ENCODE data around the gene FOSL2. TPM values are rescaled to one million over a fixed set of nuclear protein-coding genes. Genes with fewer than 3 reads are reported as not detected.
A peak's percentile ranks its signal among the peaks of the same experiment; 100 is the strongest.

Gene FOSL2
- total RNA-seq, 1 donor from 2014 or later, result 185 TPM

- Histone ChIP-seq H3K9me3 (no peaks in the 10 kb centered on the region), H3K4me1 (peaks cover 16 to 72% of the 10 kb centered on the region in 2 donors), H3K27me3 (no peaks in the 10 kb centered on the region), H3K4me3 (no peak overlapping the region), H3K36me3 (peaks cover 76 to 85% of the 10 kb centered on the region in 2 donors), H3K27ac (peak overlapping the region in 1 of 2 donors; percentile 34)
- TF ChIP-seq, protein P1, sequence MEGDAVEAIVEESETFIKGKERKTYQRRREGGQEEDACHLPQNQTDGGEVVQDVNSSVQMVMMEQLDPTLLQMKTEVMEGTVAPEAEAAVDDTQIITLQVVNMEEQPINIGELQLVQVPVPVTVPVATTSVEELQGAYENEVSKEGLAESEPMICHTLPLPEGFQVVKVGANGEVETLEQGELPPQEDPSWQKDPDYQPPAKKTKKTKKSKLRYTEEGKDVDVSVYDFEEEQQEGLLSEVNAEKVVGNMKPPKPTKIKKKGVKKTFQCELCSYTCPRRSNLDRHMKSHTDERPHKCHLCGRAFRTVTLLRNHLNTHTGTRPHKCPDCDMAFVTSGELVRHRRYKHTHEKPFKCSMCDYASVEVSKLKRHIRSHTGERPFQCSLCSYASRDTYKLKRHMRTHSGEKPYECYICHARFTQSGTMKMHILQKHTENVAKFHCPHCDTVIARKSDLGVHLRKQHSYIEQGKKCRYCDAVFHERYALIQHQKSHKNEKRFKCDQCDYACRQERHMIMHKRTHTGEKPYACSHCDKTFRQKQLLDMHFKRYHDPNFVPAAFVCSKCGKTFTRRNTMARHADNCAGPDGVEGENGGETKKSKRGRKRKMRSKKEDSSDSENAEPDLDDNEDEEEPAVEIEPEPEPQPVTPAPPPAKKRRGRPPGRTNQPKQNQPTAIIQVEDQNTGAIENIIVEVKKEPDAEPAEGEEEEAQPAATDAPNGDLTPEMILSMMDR (IDR thresholded peaks at IDR 0.05), result no peak
- no peak for DNase-seq (ENCODE audit: low spot score in 2 of 2)
- intact Hi-C loops (cut with DNase I), result no loop called here
These were observed 11.4 kb downstream of the FOSL2 start for GRCh38 chr2:28404086-28404485.

DNA sequence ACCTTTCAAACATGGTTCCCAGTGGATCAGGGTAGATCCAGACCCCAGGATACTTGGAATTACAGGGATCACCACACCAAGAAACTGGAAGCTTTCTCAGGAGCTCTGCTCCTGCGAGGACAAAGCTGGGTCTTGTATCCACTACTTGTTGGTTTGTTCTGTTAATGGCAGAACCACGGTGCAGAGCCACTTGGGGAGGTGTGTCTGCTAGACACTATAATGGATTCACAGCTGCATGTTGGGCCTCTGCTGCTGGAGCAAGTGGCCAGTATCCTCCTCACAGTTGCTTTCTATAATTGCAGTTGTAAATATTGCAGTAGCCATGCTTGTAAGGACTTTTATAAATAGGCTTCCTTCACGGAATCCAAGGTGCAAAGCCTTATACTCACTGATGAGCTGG is 12.9 kb downstream of the FOSL2 start:
- intact Hi-C loops (cut with DNase I), result no loop called here
- peaks cover 16 to 61% of the 10 kb centered on the region in 2 donors for H3K4me1 ChIP-seq
- no peak overlapping the region for H3K27ac ChIP-seq
- H3K9me3 ChIP-seq, result no peaks in the 10 kb centered on the region
- H3K36me3 ChIP-seq, result peaks cover 91 to 96% of the 10 kb centered on the region in 2 donors
- no peak for DNase-seq (ENCODE audit: low spot score in 2 of 2)
- TF ChIP-seq, protein P1 (IDR thresholded peaks at IDR 0.05), result no peak
- no peaks in the 10 kb centered on the region for H3K27me3 ChIP-seq
- no peak overlapping the region for H3K4me3 ChIP-seq

GRCh38 chr2:28406276-28407096 is 13.8 kb downstream of the FOSL2 start:
- Histone ChIP-seq H3K27ac (peak overlapping the region; percentile 52 to 69), H3K36me3 (peaks cover 98 to 99% of the 10 kb centered on the region in 2 donors), H3K4me3 (no peak overlapping the region), H3K9me3 (no peaks in the 10 kb centered on the region), H3K4me1 (peaks cover 13 to 52% of the 10 kb centered on the region in 2 donors), H3K27me3 (no peaks in the 10 kb centered on the region)
- intact Hi-C loops (cut with DNase I), result no loop called here
- DNase-seq (ENCODE audit: low spot score in 2 of 2), result peak; percentile 51 to 83
- TF ChIP-seq, protein P1 (IDR thresholded peaks at IDR 0.05), result no peak

DNA sequence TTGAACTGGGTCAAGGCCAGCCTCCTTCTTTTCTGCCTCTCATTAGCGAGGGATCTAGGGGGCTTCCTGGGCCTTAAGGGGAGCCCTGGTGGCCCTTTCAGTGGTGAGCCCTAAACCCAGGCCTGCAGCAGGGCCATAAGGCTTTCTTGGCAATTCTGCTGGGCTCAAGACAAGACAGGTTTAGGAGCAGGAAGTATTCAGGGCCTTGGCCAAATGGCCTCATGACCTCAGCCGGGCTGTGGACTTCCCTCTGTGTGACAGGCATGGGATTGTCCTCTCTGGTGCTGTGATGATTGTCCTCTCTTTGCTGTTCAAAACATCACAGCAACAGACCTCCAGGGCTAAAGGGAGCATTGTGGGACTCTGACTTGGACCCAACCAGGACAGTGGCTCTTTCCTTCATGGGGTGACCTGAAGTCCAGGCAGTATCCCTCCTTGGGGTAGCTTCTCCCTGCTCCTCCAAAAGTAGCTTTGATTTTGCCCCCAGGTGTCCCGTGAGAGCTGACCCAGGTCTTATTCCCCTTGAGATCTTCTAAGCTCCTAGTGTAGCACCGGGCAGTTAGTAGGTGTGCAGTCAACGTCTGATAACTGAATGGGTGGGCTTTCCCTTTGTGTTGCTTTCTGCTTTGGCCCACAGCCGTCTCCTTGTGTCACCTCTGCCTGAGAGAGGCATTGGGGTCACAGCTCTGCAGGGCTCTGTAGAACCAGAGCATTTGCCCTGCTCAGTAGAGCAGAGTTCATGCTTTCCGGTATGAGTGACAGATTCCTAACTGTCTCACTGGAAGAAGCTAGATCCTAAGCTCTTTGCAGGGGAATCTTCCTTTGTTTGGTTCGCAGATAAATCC is 14.7 kb downstream of the FOSL2 start:
- TF ChIP-seq, protein P1 (IDR thresholded peaks at IDR 0.05), result no peak
- Histone ChIP-seq H3K27me3 (no peaks in the 10 kb centered on the region), H3K4me3 (no peak overlapping the region), H3K9me3 (no peaks in the 10 kb centered on the region), H3K36me3 (peaks cover 100% of the 10 kb centered on the region in 2 donors), H3K4me1 (peaks cover 10 to 45% of the 10 kb centered on the region in 2 donors), H3K27ac (peak overlapping the region; percentile 52 to 69)
- DNase-seq (ENCODE audit: low spot score in 2 of 2), result no peak
- intact Hi-C loops (cut with DNase I), result no loop called here

GRCh38 chr2:28407976-28408690 is 15.5 kb downstream of the FOSL2 start:
- intact Hi-C loops (cut with DNase I), result no loop called here
- H3K27me3 ChIP-seq, result no peaks in the 10 kb centered on the region
- no peak overlapping the region for H3K4me3 ChIP-seq
- TF ChIP-seq, protein P1 (IDR thresholded peaks at IDR 0.05), result no peak
- peaks cover 100% of the 10 kb centered on the region in 2 donors for H3K36me3 ChIP-seq
- H3K27ac ChIP-seq, result peak overlapping the region; percentile 38 to 52
- DNase-seq (ENCODE audit: low spot score in 2 of 2), result no peak
- peaks cover 5 to 45% of the 10 kb centered on the region in 2 donors for H3K4me1 ChIP-seq
- no peaks in the 10 kb centered on the region for H3K9me3 ChIP-seq

Measured in ascending aorta (tissue), 2 donors.